SK-N-SH treated with all-trans-retinoic acid at 6 μM for 48 hours (cell line): ENCODE data around the gene H2BK1.

ENCODE experiments used
- ARNTL ChIP-seq: fragments of 450-650 bp; formaldehyde crosslinking; IDR thresholded peaks from 2 replicates; pipeline ENCODE4 v1.5.0; 2020; ENCODE audit warnings: low read depth, mild to moderate bottlenecking, moderate library complexity, borderline replicate concordance
- ZNF565 ChIP-seq: fragments of 450-650 bp; formaldehyde crosslinking; conservative IDR thresholded peaks from 2 replicates; pipeline ENCODE4 v1.5.0; 2020; ENCODE audit warnings: low read depth, mild to moderate bottlenecking, moderate library complexity
- TF ChIP-seq, protein P1 (sequence below): fragments of 250-450 bp; sonication (Bioruptor Pico); IDR thresholded peaks from 2 replicates; pipeline ENCODE4 v1.5.1; 2020; ENCODE audit warnings: low read depth, mild to moderate bottlenecking, moderate library complexity

DNA sequence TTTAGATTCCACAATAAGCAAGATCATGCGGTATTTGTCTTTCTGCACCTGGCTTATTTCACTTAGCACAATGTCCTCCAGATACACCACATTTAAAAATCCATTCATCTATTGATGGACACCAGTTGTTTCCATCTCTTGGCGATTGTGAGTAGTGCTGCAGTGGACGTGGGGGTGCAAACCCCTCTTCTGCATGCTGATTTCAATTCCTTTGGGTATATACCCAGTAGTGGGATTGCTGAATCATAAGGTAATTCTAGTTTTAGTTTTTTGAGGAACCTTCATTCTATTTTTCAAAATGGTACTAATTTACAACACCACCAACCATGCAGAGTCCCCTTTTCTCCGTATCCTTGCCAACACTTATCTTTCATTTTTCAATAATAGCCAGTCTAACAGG is 21.2 kb downstream of the H2BK1 start:
- TF ChIP-seq, protein P1, sequence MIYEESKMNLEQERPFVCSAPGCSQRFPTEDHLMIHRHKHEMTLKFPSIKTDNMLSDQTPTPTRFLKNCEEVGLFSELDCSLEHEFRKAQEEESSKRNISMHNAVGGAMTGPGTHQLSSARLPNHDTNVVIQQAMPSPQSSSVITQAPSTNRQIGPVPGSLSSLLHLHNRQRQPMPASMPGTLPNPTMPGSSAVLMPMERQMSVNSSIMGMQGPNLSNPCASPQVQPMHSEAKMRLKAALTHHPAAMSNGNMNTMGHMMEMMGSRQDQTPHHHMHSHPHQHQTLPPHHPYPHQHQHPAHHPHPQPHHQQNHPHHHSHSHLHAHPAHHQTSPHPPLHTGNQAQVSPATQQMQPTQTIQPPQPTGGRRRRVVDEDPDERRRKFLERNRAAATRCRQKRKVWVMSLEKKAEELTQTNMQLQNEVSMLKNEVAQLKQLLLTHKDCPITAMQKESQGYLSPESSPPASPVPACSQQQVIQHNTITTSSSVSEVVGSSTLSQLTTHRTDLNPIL (CRISPR knock-in tag): no peak
- TF ChIP-seq ZNF565 (no peak), ARNTL (no peak)
